ENCODE measurements around the gene PLIN4.
"Not testable (repeated sequence)": the region's sequence is repeated elsewhere in the genome, so short reads cannot be mapped to it uniquely, and the experiment has no call there.

PLIN4 gene, protein sequence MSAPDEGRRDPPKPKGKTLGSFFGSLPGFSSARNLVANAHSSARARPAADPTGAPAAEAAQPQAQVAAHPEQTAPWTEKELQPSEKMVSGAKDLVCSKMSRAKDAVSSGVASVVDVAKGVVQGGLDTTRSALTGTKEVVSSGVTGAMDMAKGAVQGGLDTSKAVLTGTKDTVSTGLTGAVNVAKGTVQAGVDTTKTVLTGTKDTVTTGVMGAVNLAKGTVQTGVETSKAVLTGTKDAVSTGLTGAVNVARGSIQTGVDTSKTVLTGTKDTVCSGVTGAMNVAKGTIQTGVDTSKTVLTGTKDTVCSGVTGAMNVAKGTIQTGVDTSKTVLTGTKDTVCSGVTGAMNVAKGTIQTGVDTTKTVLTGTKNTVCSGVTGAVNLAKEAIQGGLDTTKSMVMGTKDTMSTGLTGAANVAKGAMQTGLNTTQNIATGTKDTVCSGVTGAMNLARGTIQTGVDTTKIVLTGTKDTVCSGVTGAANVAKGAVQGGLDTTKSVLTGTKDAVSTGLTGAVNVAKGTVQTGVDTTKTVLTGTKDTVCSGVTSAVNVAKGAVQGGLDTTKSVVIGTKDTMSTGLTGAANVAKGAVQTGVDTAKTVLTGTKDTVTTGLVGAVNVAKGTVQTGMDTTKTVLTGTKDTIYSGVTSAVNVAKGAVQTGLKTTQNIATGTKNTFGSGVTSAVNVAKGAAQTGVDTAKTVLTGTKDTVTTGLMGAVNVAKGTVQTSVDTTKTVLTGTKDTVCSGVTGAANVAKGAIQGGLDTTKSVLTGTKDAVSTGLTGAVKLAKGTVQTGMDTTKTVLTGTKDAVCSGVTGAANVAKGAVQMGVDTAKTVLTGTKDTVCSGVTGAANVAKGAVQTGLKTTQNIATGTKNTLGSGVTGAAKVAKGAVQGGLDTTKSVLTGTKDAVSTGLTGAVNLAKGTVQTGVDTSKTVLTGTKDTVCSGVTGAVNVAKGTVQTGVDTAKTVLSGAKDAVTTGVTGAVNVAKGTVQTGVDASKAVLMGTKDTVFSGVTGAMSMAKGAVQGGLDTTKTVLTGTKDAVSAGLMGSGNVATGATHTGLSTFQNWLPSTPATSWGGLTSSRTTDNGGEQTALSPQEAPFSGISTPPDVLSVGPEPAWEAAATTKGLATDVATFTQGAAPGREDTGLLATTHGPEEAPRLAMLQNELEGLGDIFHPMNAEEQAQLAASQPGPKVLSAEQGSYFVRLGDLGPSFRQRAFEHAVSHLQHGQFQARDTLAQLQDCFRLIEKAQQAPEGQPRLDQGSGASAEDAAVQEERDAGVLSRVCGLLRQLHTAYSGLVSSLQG (N-terminal part only)

DNA sequence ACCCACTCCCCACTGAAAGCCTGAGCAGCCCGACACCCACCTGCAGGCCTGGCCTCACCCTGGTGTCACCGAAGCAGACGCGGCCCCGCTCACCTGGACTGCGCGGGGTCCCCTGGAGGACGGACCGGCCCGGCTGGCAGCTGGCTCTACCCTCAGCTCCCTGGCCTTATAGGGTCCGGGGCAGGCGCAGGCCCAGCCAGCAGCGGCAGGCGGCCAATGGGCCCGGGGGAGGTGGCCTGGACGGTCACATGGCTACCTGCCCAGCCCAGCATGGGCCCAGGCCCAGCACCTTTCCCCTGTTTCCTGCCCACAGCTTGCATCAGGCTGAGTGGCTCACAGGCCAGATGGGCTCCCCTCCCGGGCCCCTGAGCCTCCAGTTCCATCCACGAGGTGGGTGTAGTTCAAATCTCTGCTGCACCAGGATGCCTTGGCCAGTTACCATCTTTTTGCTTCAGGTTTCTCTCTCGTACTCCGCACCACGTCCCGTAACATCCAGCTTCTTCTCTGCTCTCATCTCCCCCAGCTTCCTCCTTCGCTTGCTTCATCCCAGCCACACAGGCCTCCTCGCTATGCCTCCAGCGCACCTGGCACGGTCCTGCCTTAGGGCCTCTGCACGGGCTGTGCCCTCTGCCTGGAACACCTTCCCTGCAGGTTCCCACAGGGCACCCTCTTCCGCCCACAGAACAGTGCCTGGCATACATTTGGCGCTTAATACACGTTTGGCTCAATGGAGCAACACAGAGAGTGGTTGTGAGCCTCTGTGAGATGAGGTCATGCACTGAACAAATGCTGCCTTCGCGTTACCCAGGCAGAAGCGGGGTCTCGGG is at the start of gene PLIN4:
Gene PLIN4, minus strand, starts transcription at position 142 of the 827 bp plus-strand sequence. CDS start 214 bp downstream, outside the sequence.
- DNase-seq, result no peak

DNA sequence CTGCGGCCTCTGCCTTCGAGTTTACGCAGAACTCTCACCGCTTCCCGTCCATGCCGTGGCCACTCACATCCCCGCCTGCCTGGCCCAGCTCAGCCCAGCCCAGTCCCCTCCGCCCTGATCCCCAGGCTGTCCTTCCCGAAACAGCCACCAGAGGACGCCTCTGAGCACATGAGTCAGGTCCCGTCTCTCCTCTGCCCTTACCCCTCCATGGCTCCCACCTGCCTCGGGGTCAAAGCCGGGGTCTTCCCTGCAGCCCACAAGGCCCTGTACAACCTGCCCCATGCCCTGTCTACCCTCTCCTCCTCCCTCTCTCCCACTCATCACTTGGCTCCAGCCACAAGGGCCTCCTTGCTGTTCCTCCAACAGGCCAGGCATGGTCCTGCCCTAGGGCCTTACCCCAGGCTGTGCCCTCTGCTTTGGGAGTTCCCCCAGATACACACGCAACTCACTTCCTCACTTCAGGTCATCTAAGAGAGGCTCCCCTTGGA is 49.3 kb upstream of the PLIN4 start:
- peak; percentile 64 for DNase-seq

DNA sequence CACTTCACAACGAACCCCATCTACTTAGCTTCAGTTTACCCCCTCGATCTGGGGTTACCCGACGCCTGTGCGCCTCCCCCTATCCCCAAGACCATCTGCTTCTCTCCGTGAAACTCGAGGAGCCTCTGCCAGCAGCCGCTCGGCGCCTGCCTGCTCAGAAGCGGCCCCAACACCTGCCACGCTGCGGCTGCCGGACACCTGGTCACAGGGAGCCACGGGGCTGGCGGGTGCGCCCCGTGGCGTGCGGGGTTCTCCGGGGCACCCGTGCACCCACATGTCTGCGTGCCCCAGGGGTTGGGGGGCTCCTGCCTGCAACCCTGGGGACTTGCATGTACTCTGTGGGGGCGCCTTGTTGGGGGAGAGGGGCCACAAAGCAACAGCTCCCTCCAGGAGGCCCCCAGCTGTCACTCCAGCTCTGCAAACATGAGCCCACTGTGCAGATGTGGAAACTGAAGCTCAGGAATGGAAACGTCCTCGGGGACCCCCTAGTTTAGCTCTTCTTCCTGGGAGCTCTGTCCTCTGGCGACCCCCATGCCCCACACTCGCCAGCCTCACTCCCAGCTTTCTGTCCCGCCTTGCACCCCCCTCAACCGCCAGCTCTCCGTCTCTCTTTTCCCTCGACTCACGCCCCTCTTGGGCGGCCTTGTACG is 48.2 kb upstream of the PLIN4 start:
- DNase-seq, result no peak

DNA sequence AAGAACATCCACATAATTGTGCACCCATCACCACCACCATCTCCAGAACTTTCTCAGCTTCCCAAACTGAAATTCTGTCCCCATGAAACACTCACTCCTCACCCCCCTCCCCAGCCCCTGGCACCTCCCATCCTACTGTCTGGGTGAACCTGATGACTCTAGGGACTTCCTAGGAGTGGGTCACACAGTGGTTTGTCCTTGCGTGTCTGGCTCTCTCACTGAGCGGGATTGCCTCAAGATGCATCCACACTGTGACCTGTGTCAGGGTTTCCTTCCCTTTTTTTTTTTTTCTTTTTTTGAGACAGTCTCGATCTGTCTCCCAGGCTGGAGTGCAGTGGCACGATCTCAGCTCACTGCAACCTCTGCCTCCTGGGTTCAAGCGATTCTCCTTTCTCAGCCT is 45.3 kb upstream of the PLIN4 start:
- DNase-seq, result not testable (repeated sequence)

DNA sequence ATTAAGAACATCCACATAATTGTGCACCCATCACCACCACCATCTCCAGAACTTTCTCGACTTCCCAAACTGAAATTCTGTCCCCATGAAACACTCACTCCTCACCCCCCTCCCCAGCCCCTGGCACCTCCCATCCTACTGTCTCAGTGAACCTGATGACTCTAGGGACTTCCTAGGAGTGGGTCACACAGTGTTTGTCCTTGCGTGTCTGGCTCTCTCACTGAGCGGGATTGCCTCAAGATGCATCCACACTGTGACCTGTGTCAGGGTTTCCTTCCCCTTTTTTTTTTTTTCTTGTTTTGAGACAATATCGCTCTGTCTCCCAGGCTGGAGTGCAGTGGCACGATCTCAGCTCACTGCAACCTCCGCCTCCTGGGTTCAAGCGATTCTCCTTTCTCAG is 43.8 kb upstream of the PLIN4 start:
- not testable (repeated sequence) for DNase-seq

DNA sequence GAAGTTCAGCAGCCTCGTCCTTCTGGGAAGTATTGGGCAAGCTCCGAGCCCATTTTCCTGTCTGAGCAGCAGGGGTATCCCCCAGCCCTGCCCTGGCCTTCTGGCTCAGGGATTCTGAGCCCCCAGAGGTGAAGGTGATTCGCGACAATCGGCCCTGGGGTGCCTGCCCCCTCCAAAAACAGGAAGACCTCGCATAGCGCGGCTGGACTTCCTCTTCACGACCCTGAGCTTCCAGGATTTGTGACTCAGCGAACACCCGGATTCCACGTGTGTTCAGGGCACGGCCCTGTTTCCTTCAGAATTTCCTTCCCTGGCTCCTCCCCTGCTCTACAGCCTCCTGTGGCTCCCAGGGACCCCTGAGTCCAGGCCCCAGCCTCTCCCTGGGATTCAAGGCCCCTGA is 41.3 kb upstream of the PLIN4 start, which contains the start of gene SEMA6B:
Gene SEMA6B, minus strand, starts transcription at position 116 of the 400 bp plus-strand sequence. CDS start 1,227 bp downstream, outside the sequence.
- DNase-seq, result no peak

DNA sequence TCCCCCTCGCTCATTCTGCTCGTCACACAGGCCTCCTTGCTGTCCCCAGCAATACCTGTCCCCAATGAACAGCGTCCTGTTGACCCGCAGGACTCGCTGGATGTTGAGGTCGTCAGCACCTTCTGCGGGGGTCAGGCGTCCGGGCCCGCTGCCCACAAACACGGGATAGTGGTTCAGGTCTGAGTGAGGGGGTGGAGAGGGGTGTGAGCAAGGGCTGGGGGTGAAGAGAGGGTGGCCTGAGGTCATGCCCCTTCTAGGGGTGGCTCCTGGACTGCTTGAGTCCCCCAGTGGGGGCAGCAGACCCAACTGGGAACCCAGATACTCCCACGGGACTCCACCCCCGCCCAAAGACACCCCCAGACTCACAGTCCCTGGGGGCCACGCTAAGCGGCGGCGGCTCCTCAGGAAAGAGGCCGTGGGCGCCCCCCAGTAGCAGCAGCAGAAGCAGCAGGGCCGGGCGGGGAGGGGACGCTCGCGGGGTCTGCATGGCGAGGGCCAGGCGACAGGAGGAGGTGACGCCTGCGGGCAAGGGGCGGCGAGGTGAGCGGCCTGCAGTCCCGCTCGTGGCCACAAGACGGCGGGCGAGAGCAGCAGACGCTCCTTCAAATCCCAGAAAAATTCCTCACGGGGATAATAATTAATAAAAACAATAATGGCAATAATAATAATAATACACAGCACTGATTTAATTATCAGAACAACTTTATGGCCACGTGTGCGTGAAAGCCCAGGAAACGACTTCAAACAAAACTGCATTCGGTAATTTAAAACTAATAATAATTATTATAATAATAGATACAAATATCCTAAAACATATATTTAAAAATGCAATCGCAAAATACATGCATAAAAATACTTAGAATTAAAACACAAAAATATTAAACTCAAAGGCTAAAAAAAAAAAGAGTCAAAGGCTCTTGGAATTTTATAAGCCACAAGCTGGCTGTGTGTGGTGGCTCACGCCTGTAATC is 40.0 kb upstream of the PLIN4 start:
- DNase-seq, result no peak

DNA sequence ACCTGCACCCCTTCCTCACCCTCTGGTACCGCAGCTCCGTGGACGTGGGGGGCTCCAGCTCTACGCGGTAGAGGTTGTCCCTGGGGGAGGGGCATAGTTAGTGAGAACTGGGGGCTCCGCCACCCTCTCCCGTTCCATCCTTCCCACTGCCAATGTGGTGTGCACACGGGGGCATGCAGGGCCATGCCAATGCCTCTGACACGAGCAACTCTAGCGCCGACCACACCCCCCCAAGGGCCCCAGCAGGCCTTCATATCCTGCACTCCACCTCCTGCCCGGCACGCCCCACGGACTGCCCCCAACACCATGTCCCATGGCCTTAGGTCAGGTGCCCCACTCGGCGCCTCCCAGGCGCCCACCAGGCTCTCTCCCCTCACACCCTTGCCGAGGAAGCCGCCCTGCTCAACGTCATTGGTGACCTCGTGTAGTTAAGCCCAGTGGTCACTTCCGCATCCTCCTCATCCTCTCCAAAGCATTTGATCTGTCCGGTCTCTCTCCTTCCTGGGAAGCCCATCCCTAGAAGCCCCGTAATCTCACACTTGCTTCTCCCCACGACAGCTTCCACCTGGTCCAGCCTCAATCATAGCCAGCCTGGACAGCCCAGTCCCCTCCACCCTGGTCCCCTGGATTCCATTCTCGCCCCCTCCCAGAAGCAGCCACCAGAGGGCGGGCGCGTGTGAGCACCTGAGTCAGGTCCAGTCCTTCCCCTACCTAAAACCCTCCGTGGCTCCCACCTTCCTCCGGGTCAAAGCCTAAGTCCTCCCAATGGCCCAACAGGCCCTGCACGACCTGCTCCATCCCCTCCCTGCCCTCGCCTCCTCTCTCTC is 39.1 kb upstream of the PLIN4 start:
- DNase-seq, result peak; percentile 45

DNA sequence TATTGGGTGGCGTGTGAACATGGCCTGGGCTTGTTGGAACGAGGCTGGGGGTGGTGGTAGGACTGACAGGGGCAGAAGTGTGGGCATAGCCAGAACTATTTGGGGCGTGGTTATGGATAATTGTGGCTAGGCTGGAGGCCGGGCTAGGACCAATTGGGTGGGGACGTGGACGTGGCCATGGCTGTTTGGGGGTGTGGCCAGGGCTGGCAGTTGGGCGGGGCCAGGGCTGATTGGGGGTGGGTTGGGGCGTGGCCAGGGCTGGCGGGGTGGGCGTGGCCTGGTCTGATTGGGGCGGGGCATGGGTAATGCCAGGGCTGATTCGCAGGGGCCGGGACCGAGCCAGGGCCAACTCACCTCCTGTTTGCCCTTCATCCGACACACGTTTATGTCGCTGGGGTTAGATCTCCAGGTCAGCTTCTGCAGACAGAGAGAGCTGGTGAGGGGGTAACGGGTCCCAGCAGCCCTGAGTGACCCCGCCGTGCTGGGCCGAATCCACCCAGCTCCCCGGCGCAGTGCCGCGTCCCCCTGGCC is 38.4 kb upstream of the PLIN4 start:
- peak; percentile 94 for DNase-seq

DNA sequence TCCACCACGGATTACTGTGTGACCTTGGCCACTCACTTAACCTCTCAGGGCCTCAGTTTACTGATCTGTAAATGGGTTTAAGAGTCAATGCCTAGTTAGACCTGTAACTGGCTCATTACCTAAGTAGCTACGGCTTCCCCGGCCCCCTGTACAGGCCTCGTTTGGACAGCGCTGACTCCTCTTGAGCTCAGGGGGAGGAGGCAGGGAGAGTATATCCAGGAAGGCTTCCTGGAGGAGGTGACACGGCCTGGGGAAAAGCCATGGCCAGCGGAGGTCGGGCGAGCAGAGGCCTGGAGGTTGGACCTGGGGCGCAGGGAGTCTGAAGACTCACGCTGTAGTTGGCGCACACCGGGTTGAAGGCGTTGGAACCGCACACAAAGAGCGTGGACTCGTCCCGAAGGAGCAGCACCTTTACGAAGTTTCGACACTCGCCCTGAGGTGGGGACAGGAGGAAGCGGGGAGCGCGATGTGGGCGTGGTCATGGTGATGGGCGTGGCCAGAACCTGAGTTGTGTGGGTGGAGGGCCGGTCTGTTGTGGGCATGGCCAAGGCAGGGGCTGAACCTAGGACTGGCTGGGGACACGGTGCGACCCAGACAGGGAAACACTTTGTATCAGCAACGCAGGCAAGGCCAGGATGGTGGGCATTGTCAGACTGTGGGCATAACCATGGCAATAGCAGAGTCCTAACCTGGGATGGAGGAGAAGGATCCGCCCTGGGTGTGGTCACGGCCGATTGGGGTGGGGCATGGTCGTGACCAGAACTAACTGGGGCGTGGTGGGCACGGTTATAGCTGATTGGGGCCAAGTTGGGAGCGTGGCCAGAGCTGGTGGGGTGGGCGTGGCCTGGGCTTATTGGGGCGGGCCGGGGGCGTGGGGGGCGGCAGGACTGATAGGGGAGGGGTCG is 37.6 kb upstream of the PLIN4 start:
- DNase-seq, result peak; percentile 94

DNA sequence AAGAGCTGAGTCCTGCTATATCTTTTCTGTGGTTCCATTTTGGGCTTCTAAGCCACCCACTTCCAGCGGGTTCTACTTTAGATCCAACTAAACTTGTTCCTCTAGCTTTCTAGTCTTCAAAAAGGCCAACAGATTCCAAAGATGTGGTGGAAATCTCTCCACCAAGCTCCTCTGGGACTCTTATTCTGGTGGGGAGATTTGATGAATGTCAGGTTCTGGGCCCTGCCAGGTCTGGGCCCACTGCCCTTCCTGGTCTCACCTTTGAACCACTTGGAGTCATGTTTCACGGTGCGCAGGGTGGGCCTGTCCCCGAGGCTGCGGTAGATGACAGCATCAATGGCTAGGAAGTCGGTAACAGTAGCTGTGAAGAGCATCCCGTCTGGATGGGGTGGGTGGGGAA is 36.4 kb upstream of the PLIN4 start:
- no peak for DNase-seq

DNA sequence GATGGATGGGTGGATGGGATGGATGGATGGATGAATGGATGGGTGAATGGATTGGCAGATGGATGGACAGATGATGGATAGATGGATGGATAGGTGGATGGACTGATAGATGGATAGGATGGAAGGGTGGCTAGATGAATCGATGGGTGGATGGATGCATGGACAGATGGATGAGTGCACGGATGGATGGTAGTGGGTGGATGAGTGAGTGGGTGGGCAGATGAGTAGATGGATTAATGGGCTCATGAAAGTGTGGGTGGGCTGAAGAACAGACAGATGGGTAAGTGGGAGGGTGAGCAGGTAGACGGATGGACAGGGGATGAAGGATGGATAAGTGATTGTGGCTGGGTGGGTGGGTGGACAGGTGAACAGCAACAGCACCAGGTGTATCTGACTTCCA is 35.5 kb upstream of the PLIN4 start:
- DNase-seq, result no peak

DNA sequence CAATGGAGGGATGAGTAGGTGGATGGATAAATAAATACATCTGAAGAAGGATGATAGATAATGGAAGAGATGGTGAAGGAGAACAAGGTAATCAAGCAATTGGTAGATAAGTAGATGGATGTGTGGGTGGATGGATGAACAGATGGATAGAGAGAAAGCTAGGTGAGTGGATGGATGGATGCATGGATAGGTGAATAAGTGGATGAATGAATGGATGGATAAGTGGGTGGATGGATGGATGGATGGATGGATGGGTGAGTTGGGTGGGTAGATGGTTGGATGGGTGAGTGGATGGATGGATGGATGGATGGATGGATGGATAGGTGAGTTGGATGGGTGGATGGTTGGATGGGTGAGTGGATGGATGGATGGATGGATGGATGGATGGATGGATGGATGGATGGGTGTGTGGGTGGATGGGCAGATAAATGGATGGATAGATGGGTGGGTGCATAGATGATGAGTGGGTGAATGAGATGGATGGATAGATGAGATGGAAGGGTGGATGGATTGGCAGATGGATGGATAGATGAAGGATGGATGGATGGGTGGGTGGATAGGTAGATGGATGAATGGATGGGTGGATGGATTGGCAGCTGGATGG is 34.9 kb upstream of the PLIN4 start:
- no peak for DNase-seq

DNA sequence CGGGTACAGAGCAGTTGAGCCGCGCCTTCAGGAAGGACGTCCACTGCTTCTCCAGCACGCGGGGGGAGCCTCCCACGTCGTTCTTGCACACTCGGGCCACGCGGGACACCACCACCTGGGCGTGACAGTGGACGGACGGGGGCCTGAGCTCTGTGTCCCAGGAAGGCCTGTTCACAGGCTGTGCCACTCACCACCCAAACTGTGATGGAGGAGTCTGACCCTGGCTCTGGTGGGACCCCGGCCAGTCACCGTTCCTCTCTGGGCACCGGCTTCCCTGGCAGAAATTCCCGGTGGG is 34.2 kb upstream of the PLIN4 start:
- DNase-seq, result no peak

DNA sequence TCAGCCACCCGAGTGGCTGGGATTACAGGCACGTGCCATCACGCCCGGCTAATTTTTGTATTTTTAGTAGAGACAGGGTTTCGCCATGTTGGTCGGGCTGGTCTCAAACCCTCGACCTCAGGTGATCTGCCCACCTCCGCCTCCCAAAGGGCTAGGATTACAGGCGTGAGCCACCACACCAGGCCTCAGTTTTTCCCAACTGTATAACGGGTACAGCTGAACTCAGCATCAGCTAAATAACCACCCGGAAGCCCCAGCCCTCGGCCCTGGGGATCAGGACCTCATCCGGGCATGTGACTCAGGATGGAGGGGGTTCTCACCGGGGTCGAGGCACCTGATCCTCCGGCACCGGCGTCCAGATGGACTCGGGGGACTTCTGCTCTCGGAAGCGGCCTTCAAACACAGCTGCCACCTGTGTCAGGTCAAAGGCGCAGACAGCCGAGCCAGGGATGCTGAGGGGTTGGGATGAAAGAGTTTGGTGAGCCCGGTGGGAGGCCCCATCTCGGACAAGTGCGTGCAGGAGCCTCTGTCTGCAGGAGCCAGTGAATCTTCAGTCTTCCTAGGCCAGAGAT is 32.3 kb upstream of the PLIN4 start:
- DNase-seq, result no peak

DNA sequence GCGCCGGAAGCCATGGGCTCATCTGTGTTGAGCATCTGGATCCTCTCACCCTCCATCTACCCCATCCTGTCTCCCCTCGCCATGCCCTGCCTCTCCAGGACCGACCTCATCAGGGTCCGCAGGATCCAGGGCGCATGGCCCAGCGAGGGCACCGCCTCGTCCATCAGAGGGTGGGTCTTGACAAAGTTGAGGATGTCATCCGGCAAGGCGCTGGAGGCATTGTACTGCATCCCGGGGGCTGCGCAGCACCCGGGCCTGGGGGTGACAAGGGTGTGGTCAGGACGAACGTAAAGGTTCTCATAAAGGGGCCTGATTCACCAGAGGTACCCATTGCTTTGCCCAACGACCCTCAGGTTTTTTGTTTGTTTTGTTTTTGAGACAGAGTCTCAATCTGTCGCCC is 31.7 kb upstream of the PLIN4 start:
- DNase-seq, result no peak

DNA sequence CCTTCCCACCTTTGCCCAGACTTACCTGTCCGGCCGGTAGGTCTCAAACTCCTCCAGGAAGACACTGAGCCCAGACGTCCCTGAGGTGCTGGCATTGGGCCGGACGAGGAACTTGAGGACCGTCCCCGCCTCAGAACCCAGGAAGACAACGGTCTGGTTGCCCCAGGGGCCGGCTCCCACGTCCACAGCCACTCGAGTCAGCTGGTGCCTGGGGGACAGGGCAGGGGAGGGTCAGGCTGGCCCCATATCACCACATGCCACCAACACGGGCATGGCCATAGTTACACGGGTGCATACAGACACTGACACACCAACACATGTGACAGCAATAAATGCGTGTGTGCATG is 29.9 kb upstream of the PLIN4 start:
- DNase-seq, result no peak
